ENCODE results near the gene ROPN1B.
"Not testable (repeated sequence)": the region's sequence is repeated elsewhere in the genome, so short reads cannot be mapped to it uniquely, and the experiment has no call there.

DNA sequence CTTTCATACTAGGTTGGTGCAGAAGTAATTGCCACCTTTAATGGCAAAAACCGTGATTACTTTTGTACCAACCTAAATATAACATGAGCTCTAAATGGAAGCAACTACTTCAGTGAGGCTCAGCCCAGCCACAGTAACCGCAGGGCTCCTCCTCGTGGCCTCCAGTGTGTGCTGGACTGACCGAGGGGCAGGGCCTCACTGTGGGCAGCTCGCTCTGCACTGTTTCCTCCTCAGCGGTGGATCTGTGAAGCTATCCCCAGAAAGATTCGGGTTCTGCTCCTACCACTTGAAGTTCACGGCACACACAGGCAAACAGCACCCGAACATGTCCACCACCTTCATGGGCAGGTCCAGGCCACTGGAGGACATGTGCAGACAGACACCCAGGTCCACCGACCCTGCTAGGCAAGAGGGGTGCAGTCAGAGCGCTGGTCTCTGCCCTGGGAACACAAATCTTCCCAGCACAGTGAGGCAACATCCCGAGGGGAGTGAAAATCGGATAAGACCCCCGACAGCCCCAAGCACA is 37.6 kb upstream of the ROPN1B start:
- TF ChIP-seq CTCF, POLR2A (IDR thresholded peaks at IDR 0.05): not testable (repeated sequence)

All from esophagus squamous epithelium (tissue), 4 donors.